GM19025 (cell line): ENCODE data around the gene CACNA2D3.

ENCODE experiments used
- ATAC-seq: cut with Tn5 transposase; IDR thresholded peaks from one replicate; pipeline ENCODE4 v1.9.1; 2021; ENCODE audit warnings: mild to moderate bottlenecking, low read depth, moderate library complexity; ENCODE audit not compliant: unreplicated experiment

CACNA2D3 gene

DNA sequence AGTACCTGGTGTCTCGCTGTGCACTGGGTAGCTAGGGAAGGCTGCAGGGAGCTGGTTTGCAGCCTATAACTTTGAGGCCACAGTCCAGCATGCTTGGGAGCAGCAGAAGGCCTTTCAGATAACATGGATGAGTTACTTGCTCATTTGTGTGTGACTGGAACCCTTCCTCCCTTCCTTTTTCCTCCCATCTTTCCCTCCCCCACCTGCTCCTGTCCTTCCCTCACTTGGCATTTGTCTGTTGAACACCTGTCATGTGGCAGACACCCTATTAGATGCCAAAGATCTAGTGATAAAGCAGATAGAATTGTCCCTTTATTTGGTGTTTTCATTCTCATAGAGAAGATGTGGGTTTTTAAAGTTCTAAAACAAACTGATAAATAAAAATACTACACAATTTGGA lies 733.9 kb downstream of the CACNA2D3 start:
- no peak for ATAC-seq

DNA sequence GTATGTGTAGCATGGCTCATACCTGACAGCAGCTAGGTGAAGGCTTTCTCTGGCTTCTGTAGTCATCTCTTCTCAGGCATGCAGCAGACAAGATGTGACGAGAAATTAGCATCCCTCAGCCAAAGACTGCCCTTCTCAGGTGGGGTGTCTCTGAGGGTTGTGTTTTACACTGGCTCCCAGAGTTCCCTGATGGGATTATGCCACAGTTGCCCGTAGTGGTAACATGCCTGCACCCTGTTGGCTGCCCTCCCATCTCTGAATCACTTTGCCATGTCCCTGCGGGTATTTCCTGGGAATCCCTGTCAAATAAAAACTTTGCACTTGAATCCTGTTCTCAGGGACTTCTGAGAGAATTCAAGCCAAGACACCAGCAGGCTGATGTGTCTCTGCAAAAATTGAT lies 735.0 kb downstream of the CACNA2D3 start:
- no peak for ATAC-seq

DNA sequence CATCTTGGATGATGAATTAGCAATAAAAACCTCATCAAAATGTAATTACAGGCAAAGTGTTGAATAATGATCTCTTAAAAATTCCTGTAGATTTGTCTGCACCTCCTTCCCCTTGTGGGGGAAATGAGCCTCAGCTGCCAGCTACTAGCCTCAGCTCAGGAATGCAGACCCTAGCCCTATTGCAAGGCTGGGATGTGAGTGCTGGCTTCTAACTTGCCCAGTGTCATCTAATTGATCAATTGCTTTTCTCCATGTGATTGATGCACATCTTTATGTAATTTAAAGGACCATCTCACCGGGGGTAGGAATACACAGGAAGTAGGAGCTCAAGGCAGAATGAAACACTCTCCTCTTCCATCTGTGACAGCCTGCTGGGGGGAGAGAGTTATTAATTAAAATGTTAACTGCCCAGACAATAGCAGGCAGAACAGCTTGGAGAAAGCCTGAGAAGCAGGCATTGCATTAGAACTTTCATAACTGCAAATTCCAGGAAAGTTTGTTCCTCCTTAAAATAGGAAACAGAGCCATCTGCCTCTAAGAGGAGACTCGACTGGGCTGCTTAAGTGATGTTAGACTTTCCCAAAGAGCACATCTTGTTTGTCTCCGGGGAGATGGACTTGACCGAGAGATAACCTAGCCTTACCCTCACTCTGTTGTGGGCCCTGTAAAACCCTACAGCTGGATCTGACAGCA lies 735.9 kb downstream of the CACNA2D3 start:
- ATAC-seq: no peak

DNA sequence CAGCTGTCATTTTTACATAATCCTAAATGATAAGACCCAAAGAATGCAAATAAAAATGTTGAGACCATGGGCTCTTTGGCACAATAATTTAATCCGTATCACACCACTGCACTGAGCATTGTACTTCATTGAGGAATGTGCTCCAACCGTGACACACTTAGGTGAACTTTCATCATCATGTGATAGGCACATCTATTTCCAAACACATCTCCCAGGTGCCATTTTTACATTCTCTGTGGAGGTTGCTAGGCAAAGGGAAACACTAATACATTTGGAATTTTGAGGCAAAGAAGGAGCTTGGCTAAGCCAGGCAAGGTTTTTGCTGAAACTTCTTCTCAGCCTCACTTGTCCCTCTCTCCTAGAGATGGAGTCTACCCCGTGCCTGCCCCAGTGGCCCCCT lies 736.8 kb downstream of the CACNA2D3 start:
- ATAC-seq: no peak

DNA sequence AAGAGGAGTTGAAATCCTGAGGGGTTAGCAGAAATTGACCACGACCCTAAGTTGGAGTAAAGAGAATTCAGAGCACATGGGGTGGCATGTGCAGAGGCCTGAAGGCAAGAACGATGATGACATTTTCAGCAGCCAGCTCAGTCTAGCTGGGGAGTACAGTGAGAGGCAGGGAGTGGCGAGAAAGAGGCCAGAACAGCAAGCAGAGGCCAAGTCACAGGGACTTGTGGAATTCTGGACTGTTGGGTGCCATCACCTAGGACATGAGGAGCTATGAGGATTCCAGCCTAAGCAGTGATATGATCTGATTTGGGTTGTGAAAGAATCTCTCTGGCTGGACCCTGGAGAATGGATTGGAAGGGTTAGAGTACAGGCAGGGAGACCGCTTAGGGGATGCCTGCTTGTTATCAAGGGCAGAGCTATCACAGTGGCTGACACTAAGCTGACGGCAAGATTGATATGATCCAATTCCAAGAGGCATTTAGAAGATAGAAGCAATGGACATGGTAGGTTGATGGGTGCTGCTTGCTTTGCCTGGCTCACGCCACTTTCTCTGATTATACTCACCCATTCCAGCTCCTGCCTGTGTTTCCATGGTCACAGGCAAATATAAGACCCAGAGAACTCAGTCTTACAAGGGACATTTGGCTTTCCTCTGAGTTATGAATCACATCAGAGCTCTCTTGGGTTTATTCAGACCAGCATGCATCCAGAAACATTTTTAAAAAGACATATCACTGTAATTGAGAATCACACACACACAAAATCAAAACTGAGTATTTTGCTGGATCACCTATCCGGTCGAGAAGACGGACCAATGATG lies 739.1 kb downstream of the CACNA2D3 start:
- no peak for ATAC-seq

DNA sequence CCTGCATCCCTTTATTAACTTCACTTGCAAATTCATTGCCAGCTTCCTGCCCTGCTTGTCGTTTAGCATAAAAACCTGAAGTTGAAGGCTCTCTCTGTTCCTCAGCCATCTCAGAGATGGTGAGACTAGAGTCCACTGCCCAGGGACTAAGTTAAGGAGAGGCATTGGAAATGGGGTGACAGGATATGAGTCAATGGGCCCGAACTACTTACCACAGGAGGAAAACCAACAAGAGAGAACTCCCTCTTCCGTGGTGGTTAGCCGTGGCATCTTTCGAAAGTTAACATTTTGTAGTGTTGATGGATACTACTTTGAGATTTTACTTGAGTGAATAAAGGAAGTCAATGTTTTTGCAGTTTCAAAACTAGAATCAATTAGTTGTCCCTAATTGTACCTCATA lies 740.2 kb downstream of the CACNA2D3 start:
- no peak for ATAC-seq

DNA sequence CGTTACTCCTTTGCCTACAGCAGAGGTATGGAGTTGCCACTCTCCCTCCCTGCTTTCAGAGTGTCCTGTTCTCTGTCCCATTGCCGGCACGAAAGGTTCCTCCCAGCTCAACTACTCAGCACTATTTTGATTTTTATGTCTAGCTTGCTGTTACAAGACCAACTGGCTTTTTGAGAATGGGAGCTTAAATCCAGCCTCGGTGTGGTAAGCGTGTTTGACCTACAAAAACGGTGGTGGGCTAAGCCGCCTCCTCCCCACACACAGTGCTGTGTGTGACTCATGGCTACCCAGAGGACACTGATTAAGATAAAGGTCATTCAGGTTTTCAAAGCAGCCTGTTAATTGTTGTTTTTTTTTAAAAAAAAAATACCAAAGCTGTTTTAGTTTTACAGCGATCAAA lies 741.0 kb downstream of the CACNA2D3 start:
- no peak for ATAC-seq

DNA sequence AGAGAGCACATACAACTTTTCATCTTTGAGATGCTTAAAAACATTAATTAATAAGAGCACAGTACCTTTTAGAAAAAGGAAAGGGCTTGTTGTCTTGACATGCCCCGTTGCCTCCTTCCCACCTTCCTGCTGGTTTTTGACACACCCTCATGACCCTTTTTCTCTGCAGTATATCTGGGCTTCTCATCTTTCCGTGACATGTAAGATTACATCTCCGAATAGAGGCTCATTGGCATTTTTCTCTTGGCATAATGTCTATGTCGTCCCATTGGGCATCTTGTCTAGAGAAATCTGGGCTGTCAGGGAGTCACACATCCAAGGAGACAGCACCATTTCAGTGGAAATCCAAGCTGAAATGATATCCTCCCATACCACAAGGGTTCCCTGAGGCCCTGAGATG lies 741.4 kb downstream of the CACNA2D3 start:
- no peak for ATAC-seq

DNA sequence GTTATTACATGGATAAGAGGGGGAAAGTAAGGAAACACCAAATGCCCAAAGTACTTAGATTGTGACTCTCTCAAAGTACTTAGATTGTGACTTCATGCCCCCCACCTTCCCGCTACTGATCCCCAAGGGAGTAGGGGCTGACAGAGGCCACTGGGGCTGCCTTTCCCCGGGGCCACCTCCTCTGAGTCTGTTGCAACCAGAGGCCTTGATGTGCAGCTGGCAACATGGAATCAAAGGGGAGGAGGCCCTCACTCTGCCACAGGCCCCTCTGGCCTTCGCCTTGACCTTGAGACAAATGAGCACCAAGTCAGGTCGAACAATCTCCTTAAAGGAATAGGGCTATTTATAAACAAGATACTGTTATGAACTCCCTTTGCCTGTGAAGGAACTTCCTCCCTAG lies 743.0 kb downstream of the CACNA2D3 start:
- no peak for ATAC-seq

DNA sequence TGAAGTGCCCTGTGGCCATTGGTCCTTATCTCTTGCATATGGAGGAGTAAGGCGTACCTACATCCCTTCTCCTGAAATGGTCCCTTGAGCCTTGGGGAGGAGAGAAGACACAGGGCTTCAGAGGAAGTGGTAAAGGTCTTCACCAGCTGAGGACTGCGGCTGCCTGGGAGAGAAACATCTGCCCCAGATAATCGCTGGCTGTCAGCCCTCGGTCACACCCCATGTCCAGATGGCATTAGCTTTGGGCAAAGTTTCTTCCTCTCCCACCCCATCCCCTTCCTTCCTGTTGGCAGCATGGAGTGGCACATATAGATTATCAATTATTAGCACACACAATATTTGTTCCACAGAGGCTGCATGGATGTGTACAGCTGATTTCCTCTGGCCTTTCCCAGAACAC lies 743.9 kb downstream of the CACNA2D3 start:
- no peak for ATAC-seq

DNA sequence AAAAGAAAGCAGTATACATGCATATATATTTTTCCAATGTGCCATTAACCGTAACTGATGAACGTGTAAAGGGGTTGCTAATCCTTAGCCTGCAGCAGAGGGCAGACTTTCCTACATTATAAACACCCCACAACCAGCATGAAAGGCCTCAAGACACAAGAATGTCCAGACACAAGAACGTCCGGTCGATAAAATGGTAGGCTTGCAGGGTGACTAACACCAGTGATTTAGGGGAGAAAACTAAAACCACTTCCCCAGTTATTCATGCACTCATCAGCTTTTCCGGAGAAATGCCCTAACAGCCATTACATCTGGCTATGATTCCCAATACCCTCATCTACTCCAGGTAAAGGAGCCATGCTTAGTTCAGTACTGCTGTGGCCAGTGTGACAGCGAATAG lies 748.1 kb downstream of the CACNA2D3 start:
- ATAC-seq: no peak

DNA sequence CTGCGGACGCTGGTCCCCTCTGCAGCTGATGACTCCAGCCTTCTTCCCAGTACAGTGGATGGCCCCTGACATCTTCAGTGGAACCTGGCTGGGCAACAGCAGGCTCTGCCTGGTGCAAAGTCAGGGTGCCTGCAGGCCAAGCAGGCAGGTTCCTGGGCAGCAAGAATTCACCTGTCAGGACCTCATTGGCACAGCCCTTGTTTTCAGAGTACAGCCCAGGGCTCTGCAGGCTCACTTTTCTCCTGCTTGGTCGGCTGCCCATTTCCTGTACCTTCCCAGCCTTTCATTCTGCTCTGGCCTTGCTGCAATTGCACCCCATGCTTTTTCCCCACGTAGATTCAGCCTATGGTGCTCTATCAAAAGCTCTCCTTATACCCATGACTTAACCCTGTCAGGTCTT lies 749.5 kb downstream of the CACNA2D3 start:
- ATAC-seq: no peak

DNA sequence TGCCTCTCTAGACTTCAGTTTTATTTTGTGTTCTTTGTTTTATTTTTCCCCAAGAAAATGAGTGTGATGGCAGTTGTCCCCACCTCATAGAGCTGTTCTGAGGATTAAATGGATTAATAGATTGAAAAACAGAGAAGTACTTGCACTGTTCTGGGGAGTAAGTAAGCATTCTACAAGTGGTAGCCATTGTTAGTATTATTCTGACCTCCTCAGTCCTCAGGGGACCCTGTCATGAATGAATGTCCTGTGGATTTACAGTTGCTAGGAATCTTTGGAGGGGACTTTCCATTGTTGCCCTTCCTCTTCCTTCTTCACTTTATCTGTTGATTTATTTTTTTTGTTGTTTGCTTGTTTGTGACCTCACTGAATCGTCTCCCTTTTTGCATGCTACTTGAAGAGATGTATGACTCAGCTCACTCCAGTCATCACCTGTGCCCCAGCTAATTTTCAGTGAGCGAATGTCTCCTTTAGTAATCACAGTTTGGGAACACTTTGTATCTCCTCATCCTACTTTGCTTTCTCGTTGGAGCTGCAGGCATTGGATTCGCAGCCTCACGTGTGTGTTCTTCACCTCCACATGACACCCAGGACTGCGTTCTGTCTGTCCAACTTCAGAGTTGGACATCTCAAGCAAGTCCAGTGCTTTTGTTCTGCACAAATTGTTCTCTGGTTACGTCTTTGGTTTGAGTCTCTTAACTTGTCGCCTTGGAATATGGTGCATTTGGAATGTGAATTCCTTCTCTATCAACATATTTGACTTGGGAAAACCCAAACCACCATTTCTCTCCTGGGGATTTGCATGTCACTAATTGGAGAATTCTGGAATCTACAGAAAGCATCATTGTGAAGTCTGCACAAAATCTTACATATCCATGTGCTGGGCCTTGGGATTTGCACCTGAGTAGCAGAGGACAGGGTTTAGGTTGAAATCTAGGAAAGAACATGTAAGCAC lies 751.0 kb downstream of the CACNA2D3 start:
- no peak for ATAC-seq

DNA sequence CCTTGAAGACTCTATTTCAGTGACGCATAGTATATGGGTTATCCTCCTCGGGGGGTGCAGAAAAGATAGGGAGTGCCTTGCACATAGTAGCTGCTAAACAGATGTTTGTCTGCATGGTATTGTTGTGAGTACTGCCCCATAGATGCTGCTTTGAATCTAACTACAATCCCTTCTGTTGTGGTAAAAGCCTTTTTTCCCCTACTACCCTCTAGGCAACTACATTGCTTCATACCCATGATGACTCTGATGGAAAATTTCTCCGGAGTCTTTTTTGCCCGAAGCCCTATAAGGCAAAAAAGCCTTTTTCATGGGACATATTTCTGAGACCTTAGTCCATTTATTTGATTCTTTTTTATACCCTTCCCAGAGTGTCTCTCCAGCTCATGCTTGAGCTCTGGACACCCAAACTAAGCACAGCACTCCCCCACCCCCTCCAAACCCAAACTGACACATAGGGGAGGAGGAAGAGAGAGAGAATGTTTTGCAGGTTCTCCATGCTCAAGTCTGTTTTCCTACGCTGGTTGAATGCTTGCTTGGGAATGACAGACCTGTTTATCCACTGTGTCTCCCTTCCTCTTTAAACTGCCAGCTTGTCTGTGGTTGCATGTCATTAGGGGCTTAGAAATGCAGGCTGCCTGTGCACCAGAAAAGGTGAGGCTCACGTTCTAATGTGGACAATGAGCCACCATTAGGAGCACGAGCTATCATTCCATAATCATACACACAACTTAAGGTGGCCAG lies 752.6 kb downstream of the CACNA2D3 start:
- ATAC-seq: no peak

DNA sequence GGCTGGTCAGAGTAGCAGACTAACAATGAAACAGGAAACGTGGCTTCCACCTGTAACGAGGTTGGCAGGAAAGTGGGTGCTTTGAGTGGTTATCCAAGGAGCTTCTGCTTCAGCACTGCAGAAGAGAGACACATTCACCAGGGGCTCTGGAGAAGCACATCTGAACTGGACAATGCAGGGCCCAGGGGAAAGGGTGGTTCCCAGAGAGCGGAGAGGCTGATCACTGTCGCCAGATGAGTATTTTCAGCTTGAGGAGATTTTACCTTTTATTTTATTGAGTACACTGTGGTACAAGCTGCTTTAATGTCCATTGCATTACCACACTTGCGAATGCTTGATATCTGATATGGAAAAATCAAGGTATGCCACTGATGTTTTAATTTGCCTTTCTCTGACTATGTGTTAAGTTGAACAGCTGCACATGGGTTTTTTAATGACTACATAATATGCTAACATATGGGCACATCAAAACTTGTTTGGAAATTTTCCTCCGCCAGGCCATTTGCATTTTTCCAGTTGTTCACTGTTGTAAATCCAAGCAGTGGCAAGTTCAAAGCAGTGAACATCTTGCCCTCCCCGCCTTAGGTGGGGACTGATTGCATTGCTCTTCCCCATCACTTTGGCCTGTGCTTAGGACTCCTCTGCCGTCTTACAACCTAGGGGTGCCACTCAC lies 753.4 kb downstream of the CACNA2D3 start:
- no peak for ATAC-seq

DNA sequence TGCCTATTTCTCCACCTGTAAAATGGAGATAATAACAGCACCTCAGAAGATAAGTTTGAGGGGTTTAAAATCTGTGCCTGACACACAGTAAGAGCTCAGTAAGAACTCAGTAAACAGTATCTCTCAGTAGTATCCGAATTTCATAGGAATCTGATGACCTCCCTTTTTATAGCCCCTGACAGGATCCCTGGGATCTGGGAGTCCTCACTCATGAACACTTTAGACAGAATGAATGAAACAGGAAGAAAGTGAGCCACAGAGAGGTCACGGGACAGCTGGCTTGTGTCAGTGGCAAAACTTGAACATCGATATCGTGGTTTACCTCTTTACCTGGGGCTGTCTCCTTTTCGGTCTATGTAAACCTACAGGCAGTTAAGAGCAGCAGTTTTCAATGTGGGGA lies 754.3 kb downstream of the CACNA2D3 start:
- ATAC-seq: no peak

DNA sequence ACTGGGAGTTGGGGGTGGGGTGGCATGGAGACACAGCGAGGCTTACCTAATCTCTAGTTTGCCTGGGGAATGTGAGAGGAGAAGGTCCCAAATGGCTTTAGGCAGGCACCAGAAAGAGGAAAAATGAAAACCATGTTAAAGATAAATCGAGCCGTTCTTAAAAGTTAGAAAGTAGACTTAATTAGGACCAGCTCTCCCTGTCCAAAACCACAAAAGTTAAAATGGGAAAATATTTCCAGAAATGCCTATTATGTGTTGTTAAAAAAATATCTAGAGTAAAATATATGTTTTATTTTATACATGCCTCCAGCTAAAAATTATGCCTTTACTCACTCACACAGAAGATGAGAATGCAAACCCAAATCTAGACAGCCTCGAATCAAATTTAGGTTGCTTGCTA lies 755.4 kb downstream of the CACNA2D3 start:
- no peak for ATAC-seq

DNA sequence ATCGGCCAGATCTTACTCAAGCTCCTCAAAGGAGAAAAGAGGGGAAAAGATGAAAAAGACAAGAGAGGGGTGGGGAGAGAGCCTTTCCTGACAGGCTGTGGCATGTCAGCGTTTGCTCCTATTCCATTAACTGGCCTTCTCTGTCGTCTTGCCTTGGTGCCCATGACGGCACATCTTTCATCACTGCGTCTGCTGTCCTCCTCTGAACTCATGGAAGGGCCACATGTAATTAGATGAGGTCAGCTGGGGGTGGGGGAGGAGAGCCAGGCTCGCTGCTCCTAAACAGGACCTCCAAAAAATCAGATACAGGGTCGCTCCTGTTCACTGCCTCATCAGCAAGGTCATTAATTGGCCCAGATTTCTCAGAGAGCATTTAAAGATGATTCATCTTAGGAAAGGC lies 755.8 kb downstream of the CACNA2D3 start:
- no peak for ATAC-seq

DNA sequence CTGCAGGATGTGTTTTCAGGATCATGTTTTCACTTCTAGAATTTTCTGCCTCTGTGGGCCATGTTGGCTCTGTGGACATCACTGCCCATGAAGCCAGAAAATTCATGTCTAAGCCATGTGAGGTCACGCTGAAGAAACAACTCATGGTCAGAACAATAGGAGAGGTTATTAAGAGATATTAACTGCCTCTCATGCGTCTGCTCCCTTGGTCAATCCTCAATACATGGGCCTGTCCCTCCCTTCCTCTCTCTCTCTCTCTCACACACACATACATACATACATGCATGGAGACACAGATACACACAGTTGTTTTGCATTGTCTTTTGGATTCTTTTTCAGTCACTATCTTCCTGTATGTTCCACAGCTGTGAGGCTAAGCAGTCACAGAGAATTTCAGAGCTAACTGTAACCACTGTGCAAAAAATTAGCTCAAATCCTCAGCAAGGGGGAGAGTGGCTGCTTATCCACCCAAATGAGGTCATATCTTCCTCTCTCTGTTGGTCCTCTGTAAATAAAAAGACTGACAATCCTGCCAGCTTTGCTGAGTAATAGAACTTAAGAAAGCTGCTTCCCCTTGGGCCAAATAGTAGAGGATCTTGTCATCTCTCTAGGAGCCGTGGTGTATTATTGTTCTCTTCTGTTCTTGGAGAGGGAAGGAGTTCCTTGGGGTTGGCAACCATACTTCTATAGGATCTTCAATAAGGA lies 759.9 kb downstream of the CACNA2D3 start:
- ATAC-seq: no peak
